ENCODE data around the gene CPE.
"Not testable (repeated sequence)": the region's sequence is repeated elsewhere in the genome, so short reads cannot be mapped to it uniquely, and the experiment has no call there.

Gene CPE

GRCh38 chr4:165378745-165379677 is at the start of gene CPE:
CPE (plus strand) TSS chr4:165379008; CDS start chr4:165379222, 214 bp downstream.
- peak; percentile 80 for DNase-seq (ENCODE audit: low spot score)

DNA sequence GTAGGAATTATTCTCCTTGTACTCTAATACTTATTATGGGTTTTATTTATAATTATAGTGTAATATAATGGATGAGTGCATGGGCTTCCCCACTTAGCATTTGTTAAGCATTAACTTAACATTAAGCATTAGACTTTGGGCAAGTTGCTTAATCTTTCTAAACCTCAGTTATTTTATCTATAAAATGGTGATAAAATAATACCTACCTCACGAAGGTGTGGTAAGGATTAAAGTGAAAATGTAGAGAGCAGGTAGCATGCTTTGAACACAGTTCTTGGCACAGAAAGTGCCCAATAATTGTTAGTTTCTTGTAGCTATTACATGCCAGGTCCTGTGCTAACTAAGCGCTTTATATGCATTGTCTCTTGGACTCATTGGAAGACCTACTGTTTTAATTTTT is 48.7 kb upstream of the CPE start:
- no peak for DNase-seq (ENCODE audit: low spot score)

DNA sequence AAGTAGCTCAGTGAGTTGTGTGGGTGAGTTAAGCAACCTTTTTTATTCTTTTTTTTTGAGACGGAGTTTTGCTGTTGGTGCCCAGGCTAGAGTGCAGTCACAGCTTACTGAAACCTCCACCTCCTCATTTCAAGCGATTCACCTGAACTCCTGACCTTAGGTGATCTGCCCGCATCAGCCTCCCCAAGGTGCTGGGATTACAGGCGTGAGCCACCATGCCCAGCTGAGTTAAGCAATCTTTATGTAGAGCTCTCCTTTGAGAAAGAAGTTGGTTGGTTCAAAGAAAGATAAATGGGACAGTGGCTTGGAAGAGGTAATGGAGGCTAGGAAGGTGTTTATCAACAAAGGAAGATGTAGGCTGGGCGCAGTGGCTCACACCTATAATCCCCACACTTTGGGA is 48.1 kb upstream of the CPE start:
- no peak for DNase-seq (ENCODE audit: low spot score)

DNA sequence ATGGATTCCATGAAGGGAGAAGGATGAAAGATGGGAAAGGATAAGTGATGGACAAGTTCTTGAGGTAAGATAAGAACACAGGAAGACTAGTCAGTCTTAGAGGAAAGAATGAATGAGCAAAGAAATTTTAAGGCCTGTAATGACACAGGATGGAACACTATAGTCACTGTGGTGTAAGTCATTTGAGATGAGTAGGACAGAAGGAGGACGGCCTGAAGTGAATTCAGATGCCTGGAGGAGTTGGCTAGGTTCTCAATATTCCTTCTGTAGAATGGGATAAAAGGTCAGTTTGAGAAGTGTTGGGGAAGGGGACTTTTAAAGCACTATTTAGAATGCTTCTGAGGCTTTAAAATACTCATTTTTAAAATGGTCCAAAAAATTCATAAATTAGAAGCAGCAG is 47.4 kb upstream of the CPE start:
- no peak for DNase-seq (ENCODE audit: low spot score)

- no peak for DNase-seq (ENCODE audit: low spot score)
These were observed 47.0 kb upstream of the CPE start for GRCh38 chr4:165331823-165332222.

GRCh38 chr4:165332502-165332901 is 46.3 kb upstream of the CPE start:
- DNase-seq (ENCODE audit: low spot score) = no peak

DNA sequence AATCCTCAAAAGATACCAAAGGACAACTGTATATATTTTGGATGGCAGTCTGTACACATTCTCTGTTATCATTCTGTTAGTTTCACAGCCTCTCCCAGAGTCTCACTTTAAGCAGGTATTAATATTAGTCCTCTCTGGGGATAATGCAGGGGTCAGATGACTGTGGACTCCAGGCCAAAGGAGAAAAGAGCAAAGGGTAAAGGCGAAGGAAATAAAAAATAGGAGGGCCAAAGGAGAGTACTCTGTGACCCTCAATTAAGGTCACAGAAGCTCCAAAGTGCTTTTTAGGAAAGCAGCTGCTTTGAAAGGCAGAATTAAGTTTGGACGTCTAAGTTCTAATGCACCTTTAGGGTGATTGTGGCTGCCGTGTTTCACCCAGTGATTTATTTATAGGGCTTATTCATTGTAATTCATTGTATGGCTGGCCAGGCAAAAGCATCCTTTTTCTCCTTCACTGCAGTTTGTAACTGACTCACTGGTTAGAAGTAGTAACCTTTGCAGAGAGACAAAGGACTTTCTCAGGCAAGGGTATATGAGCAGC is 43.6 kb upstream of the CPE start:
- no peak for DNase-seq (ENCODE audit: low spot score)

DNA sequence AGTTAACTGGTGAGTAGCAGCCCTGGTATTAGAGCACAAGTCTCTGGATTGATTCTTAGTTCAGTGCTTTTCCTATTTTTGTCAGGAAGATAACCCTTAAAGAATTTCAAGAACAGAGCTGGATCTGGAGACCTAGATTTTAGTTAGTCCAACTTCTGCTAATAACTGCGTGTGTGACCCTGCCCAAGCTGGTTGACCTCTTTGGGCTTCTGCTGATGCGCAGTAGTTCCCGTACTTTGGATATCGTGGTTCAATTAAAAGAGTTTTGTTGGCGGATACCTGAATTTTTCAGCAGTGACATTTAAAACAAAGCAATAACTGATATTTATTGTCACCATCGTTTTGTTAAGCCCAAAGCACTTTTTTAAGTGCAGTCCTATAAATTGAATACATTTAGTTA is 42.1 kb upstream of the CPE start:
- DNase-seq (ENCODE audit: low spot score) = no peak

DNA sequence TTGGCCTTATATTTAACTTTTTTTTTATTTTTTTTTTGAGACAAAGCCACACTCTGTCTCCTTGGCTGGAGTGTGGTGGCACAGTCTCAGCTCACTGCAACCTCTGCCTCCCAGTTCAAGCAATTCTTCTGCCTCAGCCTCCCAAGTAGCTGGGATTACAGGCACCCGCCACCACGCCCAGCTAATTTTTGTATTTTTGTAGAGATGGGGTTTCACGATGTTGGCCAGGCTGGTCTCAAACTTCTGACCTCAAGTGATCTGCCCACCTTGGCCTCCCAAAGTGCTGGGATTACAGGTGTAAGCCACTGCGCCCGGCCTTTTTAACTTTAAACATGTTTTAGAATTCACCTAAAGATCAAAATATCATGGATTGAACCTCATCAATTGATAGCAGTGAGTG is 36.5 kb upstream of the CPE start:
- DNase-seq (ENCODE audit: low spot score) = not testable (repeated sequence)

DNA sequence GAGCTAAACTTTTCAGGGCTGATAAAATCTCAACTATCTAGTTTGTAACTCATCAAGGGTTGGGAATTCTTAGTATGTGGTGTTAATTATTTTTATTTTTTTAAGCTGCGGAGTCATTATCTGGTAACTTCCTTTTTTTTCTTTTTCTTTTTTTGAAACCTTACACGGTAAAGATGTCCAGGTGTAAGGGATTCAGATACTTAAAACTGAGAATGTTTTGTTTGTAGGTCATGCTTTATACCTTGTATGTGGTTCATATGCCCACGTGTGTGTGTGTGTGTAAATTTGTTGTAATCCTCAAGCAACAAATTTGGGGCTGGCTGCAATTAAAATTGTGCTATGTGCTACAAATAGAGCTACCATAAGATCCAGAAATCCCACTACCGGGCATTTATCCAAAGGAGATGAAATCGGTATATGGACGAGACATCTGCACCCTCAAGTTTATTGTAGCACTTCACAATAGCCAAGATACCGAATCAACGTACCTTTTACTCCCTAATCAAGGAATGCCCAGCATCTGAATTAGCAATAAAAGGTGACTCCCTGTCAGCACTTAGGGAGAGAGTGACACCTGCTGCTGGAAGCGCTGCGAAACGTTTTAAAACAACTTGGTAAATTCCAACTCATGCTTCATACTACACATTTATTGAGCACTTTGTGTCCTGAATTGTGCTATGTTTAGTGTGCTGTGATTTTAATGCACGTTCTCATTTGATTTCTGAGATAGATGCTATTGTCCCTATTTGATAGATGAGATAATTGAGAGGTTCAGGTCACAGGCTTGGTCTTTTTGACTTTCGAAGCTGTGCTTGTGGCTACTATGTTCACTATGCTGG is 35.2 kb upstream of the CPE start:
- DNase-seq (ENCODE audit: low spot score) = no peak

- peak; percentile 69 for DNase-seq (ENCODE audit: low spot score)
These were observed 33.0 kb upstream of the CPE start for GRCh38 chr4:165345666-165346417.

- peak; percentile 67 for DNase-seq (ENCODE audit: low spot score)
These were observed 30.9 kb upstream of the CPE start for GRCh38 chr4:165347647-165348569.

GRCh38 chr4:165351359-165352130 is 27.3 kb upstream of the CPE start:
- DNase-seq (ENCODE audit: low spot score) = no peak

- DNase-seq (ENCODE audit: low spot score) = no peak
These were observed 22.9 kb upstream of the CPE start for GRCh38 chr4:165355900-165356300.

DNA sequence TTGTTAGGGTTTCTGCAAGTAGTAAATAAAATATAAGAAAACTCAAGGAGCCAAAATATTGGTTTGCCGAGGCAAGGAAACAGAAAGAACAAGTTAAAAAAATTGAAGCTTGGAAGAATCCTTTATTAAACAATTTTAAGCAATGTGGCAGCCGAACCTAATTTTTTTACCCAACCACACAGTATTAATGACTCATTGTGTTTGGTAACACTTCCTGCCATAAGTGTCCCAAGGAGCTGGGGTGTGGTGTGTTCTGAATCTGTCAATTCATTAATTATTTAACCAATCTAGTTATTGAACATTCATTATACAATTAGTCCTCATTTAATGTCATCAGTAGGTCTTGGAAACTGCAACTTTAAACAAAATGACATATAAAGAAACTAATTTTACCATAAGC is 19.3 kb upstream of the CPE start:
- DNase-seq (ENCODE audit: low spot score) = no peak

GRCh38 chr4:165360041-165360695 is 18.6 kb upstream of the CPE start:
- DNase-seq (ENCODE audit: low spot score) = no peak

DNA sequence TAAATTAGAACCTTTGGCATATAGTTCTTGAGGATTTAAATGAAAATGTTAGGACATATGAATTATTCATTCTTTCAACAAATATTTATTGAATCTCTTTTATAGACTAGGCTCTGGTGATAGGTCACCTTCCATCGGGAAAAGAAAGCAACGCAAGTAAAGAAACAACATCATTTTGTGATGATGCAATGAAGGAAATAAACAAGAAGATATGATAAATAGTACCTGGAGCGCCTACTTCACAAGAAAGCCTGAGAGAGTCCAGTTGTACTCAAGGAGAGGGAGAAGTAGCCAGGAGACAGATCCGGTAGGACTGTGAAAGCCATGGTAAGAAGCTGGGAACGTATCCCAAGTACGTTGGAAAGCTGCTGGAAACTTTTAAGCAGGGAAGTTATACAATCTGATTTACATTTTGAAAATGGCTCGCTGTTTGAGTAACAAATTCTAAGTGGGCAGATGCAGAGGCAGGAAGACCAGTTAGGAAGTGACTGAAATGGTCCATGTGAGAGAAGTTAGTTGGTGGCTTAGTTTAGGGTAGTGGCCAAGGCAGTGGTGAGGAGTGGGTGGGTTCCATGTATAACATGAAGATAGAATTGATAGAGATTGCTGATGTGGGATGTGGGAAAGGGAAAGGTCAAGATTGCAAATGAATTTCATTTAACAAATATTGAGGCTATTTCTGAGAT is 17.7 kb upstream of the CPE start:
- no peak for DNase-seq (ENCODE audit: low spot score)

GRCh38 chr4:165361810-165362209 is 17.0 kb upstream of the CPE start:
- no peak for DNase-seq (ENCODE audit: low spot score)
